ENCODE measurements around the gene PHEX. TPM values are rescaled to one million over a fixed set of nuclear protein-coding genes. Genes with fewer than 3 reads are reported as not detected.

Gene PHEX
- total RNA-seq, 1 donor from 2014 or later, result 0.93 TPM

GRCh38 chrX:22165732-22166457 lies 133.8 kb downstream of the PHEX start:
- TF ChIP-seq CTCF (IDR thresholded peaks at IDR 0.05), result no peak
- no peak overlapping the region for H3K4me3 ChIP-seq
- H3K27ac ChIP-seq, result no peak overlapping the region
- intact Hi-C loops (cut with DNase I), result no loop called here
- DNase-seq, result no peak
- no peaks in the 10 kb centered on the region for H3K9me3 ChIP-seq
- H3K27me3 ChIP-seq, result no peaks in the 10 kb centered on the region
- H3K36me3 ChIP-seq, result no peaks in the 10 kb centered on the region
- no peaks in the 10 kb centered on the region for H3K4me1 ChIP-seq
- no peak for ATAC-seq

DNA sequence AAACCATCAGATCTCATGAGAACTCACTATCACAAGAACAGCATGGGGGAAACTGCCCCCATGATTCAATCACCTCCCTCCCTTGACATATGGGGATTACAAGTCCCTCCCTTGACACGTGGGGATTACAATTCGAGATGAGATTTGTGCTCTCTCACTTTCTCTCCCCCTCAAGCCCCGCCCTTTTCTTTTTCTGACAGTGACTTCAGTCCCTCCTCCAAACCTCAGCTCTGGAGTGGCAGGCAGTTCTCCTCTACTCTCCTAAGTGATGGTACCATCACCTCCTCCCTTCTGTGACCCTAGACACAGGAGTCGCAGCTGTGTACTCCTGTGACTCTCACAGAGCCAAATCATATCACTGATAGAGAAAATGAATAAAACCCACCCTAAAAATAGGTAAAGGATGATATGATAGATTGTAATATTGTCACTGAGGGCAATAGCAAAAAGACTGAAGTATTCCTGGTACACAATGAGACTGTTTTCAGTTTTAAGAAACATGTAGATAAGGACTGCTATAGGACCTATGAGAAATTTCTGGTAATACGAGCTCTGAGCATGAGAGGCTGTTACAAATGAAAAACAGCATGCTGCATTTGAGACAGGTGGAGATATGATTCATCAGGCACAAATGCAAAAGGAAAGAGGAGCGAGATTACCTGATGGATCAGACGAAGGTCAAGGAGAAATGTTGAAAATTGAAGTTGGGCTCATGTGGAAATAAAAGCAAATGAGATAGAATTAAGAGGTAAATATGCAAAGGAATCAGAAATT lies 139.3 kb downstream of the PHEX start:
- TF ChIP-seq CTCF (IDR thresholded peaks at IDR 0.05), result no peak
- intact Hi-C loops (cut with DNase I), result no loop called here

GRCh38 chrX:22173966-22174365 lies 141.8 kb downstream of the PHEX start:
- no peaks in the 10 kb centered on the region for H3K9me3 ChIP-seq
- no peak overlapping the region for H3K4me3 ChIP-seq
- DNase-seq (no peak), ATAC-seq (no peak)
- H3K36me3 ChIP-seq, result no peaks in the 10 kb centered on the region
- H3K27ac ChIP-seq, result no peak overlapping the region
- no peak for TF ChIP-seq CTCF (IDR thresholded peaks at IDR 0.05)
- no peaks in the 10 kb centered on the region for H3K4me1 ChIP-seq
- no peaks in the 10 kb centered on the region for H3K27me3 ChIP-seq
- intact Hi-C loops (cut with DNase I), result no loop called here

More for the DNA sequence above, 139.3 kb downstream of the PHEX start:
- Histone ChIP-seq H3K27ac (no peak overlapping the region), H3K36me3 (no peaks in the 10 kb centered on the region), H3K27me3 (no peaks in the 10 kb centered on the region), H3K9me3 (no peaks in the 10 kb centered on the region), H3K4me1 (no peaks in the 10 kb centered on the region), H3K4me3 (no peak overlapping the region)
- ATAC-seq (no peak), DNase-seq (no peak)

- TF ChIP-seq CTCF (IDR thresholded peaks at IDR 0.05), result no peak
- Histone ChIP-seq H3K4me3 (no peak overlapping the region), H3K27me3 (no peaks in the 10 kb centered on the region), H3K36me3 (no peaks in the 10 kb centered on the region), H3K9me3 (no peaks in the 10 kb centered on the region), H3K27ac (no peak overlapping the region), H3K4me1 (no peaks in the 10 kb centered on the region)
- intact Hi-C loops (cut with DNase I), result no loop called here
- ATAC-seq, result no peak
- DNase-seq, result no peak
Observed at GRCh38 chrX:22177950-22178515, 145.9 kb downstream of the PHEX start.

- no peaks in the 10 kb centered on the region for H3K9me3 ChIP-seq
- H3K27me3 ChIP-seq, result no peaks in the 10 kb centered on the region
- H3K4me3 ChIP-seq, result no peak overlapping the region
- intact Hi-C loops (cut with DNase I), result no loop called here
- no peaks in the 10 kb centered on the region for H3K4me1 ChIP-seq
- no peaks in the 10 kb centered on the region for H3K36me3 ChIP-seq
- DNase-seq (no peak), ATAC-seq (no peak)
- H3K27ac ChIP-seq, result no peak overlapping the region
- TF ChIP-seq CTCF (IDR thresholded peaks at IDR 0.05), result no peak
Observed at GRCh38 chrX:22184096-22184495, 152.0 kb downstream of the PHEX start.

All from upper lobe of right lung (tissue), 1 donor.